ENCODE results near the gene TNRC6A. TPM values are rescaled to one million over a fixed set of nuclear protein-coding genes. Genes with fewer than 3 reads are reported as not detected.

Gene TNRC6A
- 10 to 100 TPM; 27.7 to 28.9 TPM for total RNA-seq

DNA sequence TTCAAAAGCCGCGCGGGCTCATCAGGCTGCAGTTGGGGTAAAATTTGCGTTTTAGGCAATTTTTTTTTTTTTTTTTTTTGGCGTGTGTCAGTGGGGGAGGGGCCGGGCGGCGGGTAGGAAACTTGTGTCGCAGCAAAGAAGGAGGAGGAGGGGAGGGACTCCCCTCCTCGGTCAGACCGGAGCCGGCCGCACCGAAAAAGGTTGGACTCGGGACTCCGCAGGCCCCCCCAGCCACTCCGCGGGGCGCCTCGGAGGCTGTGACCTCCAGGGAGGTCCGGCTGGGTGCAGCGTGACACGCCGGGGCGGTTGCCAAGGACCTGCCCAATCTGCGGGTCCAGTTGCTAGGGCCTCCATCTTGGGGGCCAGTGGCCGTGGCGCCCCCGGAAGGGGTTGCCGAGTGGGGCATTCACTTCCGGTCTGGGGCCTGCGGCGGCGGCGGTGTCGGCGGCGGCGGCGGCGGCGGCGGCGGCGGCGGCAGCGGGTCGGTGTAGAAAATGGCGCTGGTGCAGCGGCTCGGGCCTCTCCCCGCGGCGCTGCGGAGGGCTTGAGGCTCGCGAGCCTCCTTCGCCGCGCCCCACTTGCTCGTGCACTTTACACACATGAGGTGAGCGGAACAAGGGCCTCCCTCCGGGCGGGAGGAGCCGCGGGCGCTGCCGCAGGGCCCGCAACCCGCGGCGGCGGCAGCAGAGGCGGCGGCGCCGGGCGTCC, at the start of gene TNRC6A:
Gene TNRC6A (plus strand): TSS at position 409 of the 708 bp plus-strand sequence. CDS start 191 bp downstream, at position 600.
- POLR2A ChIA-PET = interaction anchor here (0.7 to 1.6 kb wide), 6 partner anchors 14 to 189 kb away, joined by 3 to 7 read pairs (median 4); no protein-coding TSS in a partner anchor
- TF ChIP-seq, protein P1, sequence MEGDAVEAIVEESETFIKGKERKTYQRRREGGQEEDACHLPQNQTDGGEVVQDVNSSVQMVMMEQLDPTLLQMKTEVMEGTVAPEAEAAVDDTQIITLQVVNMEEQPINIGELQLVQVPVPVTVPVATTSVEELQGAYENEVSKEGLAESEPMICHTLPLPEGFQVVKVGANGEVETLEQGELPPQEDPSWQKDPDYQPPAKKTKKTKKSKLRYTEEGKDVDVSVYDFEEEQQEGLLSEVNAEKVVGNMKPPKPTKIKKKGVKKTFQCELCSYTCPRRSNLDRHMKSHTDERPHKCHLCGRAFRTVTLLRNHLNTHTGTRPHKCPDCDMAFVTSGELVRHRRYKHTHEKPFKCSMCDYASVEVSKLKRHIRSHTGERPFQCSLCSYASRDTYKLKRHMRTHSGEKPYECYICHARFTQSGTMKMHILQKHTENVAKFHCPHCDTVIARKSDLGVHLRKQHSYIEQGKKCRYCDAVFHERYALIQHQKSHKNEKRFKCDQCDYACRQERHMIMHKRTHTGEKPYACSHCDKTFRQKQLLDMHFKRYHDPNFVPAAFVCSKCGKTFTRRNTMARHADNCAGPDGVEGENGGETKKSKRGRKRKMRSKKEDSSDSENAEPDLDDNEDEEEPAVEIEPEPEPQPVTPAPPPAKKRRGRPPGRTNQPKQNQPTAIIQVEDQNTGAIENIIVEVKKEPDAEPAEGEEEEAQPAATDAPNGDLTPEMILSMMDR (IDR thresholded peaks at IDR 0.05) = no peak
- H3K4me1 Mint-ChIP-seq (ENCODE audit: low read depth) = peaks cover 39% of the 10 kb centered on the region

GRCh38 chr16:24681793-24682192, 47.7 kb upstream of the TNRC6A start:
- H3K4me1 Mint-ChIP-seq (ENCODE audit: low read depth) = peaks cover 2% of the 10 kb centered on the region
- H3K4me3 Mint-ChIP-seq = no peak overlapping the region
- H3K27ac Mint-ChIP-seq = no peak overlapping the region
- no peaks in the 10 kb centered on the region for H3K36me3 Mint-ChIP-seq (ENCODE audit: low read depth)
- ChIA-PET CTCF (no interaction called here), POLR2A (no interaction called here)
- ATAC-seq = no peak
- peaks cover 9% of the 10 kb centered on the region for H3K27me3 Mint-ChIP-seq
- H3K9me3 Mint-ChIP-seq = no peaks in the 10 kb centered on the region
- DNase-seq = no peak
- TF ChIP-seq, protein P1 (IDR thresholded peaks at IDR 0.05) = no peak
- intact Hi-C loops (cut with micrococcal nuclease) = no loop called here

More for the DNA sequence above, at the start of gene TNRC6A:
- Mint-ChIP-seq H3K27ac (peak within 1 kb of the TSS; percentile 99), H3K4me3 (peak within 1 kb of the TSS; percentile 96), H3K36me3 (ENCODE audit: low read depth) (peaks cover 34% of the 10 kb centered on the region), H3K27me3 (no peaks in the 10 kb centered on the region), H3K9me3 (no peaks in the 10 kb centered on the region)
- DNase-seq = peak; percentile 83
- CTCF ChIA-PET = no interaction called here
- intact Hi-C loops (cut with micrococcal nuclease) = no loop called here
- ATAC-seq = peak; percentile 82

- peaks cover 1% of the 10 kb centered on the region for H3K9me3 Mint-ChIP-seq
- TF ChIP-seq, protein P1 (IDR thresholded peaks at IDR 0.05) = no peak
- no peak overlapping the region for H3K27ac Mint-ChIP-seq
- no peak for DNase-seq
- H3K36me3 Mint-ChIP-seq (ENCODE audit: low read depth) = no peaks in the 10 kb centered on the region
- intact Hi-C loops (cut with micrococcal nuclease) = no loop called here
- ChIA-PET CTCF (interaction anchor here (0.6 kb wide), 1 partner anchor 806 kb away, joined by 3 read pairs; no protein-coding TSS in a partner anchor), POLR2A (no interaction called here)
- peaks cover 9% of the 10 kb centered on the region for H3K27me3 Mint-ChIP-seq
- H3K4me3 Mint-ChIP-seq = no peak overlapping the region
- peaks cover 2% of the 10 kb centered on the region for H3K4me1 Mint-ChIP-seq (ENCODE audit: low read depth)
- no peak for ATAC-seq
Measured at GRCh38 chr16:24683250-24683649, 46.2 kb upstream of the TNRC6A start.

DNA sequence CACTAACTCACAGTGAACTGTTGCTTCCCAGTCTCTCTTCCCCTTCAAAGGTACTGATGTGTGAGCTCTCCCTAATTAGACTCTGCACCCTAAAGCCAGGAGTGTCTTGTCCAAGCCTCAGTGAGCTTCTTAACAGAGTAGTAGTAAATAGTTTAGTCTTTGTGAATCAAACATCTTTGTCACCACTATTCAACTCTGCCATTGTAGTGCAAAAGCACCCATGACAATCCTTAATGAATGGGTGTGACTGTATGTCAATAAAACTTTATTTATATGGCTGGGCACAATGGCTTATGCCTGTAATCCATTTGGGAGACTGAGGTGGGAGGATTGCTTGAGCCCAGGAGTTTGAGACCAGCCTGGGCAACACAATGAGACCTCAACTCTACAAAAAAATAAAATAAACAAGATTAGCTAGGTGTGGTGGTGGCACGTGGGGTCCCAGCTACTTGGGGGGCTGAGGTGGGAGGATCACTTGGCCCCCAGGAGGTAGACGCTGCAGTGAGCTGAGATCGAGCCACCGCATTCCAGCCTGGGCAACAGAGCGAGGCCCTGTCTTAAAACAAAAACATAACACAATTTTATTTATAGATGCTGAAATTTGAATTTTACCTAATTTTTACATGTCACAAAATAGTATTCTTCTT, 45.5 kb upstream of the TNRC6A start:
- intact Hi-C loops (cut with micrococcal nuclease) = no loop called here
- no peak overlapping the region for H3K4me3 Mint-ChIP-seq
- H3K27me3 Mint-ChIP-seq = peaks cover 9% of the 10 kb centered on the region
- peaks cover 1% of the 10 kb centered on the region for H3K9me3 Mint-ChIP-seq
- ATAC-seq (no peak), DNase-seq (no peak)
- TF ChIP-seq, protein P1 (IDR thresholded peaks at IDR 0.05) = no peak
- CTCF ChIA-PET = interaction anchor here (0.6 kb wide), 1 partner anchor 807 kb away, joined by 3 read pairs; no protein-coding TSS in a partner anchor
- POLR2A ChIA-PET = no interaction called here
- no peaks in the 10 kb centered on the region for H3K36me3 Mint-ChIP-seq (ENCODE audit: low read depth)
- no peak overlapping the region for H3K27ac Mint-ChIP-seq
- H3K4me1 Mint-ChIP-seq (ENCODE audit: low read depth) = peaks cover 2% of the 10 kb centered on the region

Data from activated CD8-positive, alpha-beta T cell treated with anti-CD3 and anti-CD28 coated beads for 36 hours (primary cell).